LoVo (cell line): ENCODE results near the gene FAXDC2.
A peak's percentile ranks its signal among the peaks of the same experiment; 100 is the strongest.

ENCODE experiments used
- DNase-seq: peaks from one replicate; pipeline ENCODE4 v3.0.0-alpha.2; 2016; ENCODE audit warnings: low spot score

Gene FAXDC2

GRCh38 chr5:154797762-154798161, 52.6 kb downstream of the FAXDC2 start:
- no peak for DNase-seq

GRCh38 chr5:154795235-154795596, 55.2 kb downstream of the FAXDC2 start:
- no peak for DNase-seq

- DNase-seq = no peak
These were observed 55.7 kb downstream of the FAXDC2 start for GRCh38 chr5:154794525-154795234.

GRCh38 chr5:154793599-154794524, 56.5 kb downstream of the FAXDC2 start:
- DNase-seq = no peak

GRCh38 chr5:154791535-154791934, 58.9 kb downstream of the FAXDC2 start:
- DNase-seq = no peak

GRCh38 chr5:154788212-154788611, 62.2 kb downstream of the FAXDC2 start:
- DNase-seq = no peak

- DNase-seq = no peak
These were observed 64.0 kb downstream of the FAXDC2 start for GRCh38 chr5:154786414-154786813.

- DNase-seq = no peak
These were observed 65.5 kb downstream of the FAXDC2 start for GRCh38 chr5:154784856-154785255.

- no peak for DNase-seq
These were observed 66.5 kb downstream of the FAXDC2 start for GRCh38 chr5:154783774-154784460.

- no peak for DNase-seq
These were observed 67.4 kb downstream of the FAXDC2 start for GRCh38 chr5:154782812-154783592.

- no peak for DNase-seq
These were observed 68.1 kb downstream of the FAXDC2 start for GRCh38 chr5:154782326-154782725.

GRCh38 chr5:154780128-154780527, 70.3 kb downstream of the FAXDC2 start:
- DNase-seq = no peak

- DNase-seq = peak; percentile 32
These were observed 71.3 kb downstream of the FAXDC2 start for GRCh38 chr5:154779105-154779504.

GRCh38 chr5:154778534-154778933, 71.9 kb downstream of the FAXDC2 start:
- DNase-seq = no peak

GRCh38 chr5:154776167-154776566, 74.2 kb downstream of the FAXDC2 start:
- no peak for DNase-seq

- DNase-seq = no peak
These were observed 77.1 kb downstream of the FAXDC2 start for GRCh38 chr5:154773326-154773725.

- no peak for DNase-seq
These were observed 79.0 kb downstream of the FAXDC2 start for GRCh38 chr5:154771383-154771901.

- no peak for DNase-seq
These were observed 80.3 kb downstream of the FAXDC2 start for GRCh38 chr5:154770111-154770510.
